Activated CD4-positive, alpha-beta T cell treated with anti-CD3 and anti-CD28 coated beads, Interleukin-2, amount 50 U/mL, for 24 hours (primary cell): ENCODE results near the gene MNAT1.
"Not testable (repeated sequence)": the region's sequence is repeated elsewhere in the genome, so short reads cannot be mapped to it uniquely, and the experiment has no call there.

Experiments
- DNase-seq, 2 donors: peaks; one replicate each; pipeline ENCODE4 v3.0.0-alpha.2; 2020; ENCODE audit warnings: low read depth in 1 of 2, low spot score in 1 of 2

The MNAT1 gene

GRCh38 chr14:60736494-60736893 is 1.9 kb downstream of the MNAT1 start:
- no peak for DNase-seq

GRCh38 chr14:60738843-60739508 is 4.4 kb downstream of the MNAT1 start:
- no peak for DNase-seq

- no peak for DNase-seq
Observed at GRCh38 chr14:60744566-60744965, 10.0 kb downstream of the MNAT1 start.

- peak in 1 of 2 donors; percentile 63 for DNase-seq
Observed at GRCh38 chr14:60753264-60754119, 18.9 kb downstream of the MNAT1 start.

- no peak for DNase-seq
Observed at GRCh38 chr14:60756847-60757246, 22.3 kb downstream of the MNAT1 start.

- no peak for DNase-seq
Observed at GRCh38 chr14:60757567-60758002, 23.0 kb downstream of the MNAT1 start.

GRCh38 chr14:60758885-60759284 is 24.3 kb downstream of the MNAT1 start:
- DNase-seq, result no peak

- no peak for DNase-seq
Observed at GRCh38 chr14:60760209-60760608, 25.6 kb downstream of the MNAT1 start.

GRCh38 chr14:60760644-60761364 is 26.2 kb downstream of the MNAT1 start:
- DNase-seq, result no peak

GRCh38 chr14:60768602-60769001 is 34.0 kb downstream of the MNAT1 start:
- DNase-seq, result no peak

GRCh38 chr14:60771117-60771516 is 36.6 kb downstream of the MNAT1 start:
- DNase-seq, result no peak

- DNase-seq, result no peak
Observed at GRCh38 chr14:60773558-60773957, 39.0 kb downstream of the MNAT1 start.

- DNase-seq, result no peak
Observed at GRCh38 chr14:60775296-60775695, 40.7 kb downstream of the MNAT1 start.

GRCh38 chr14:60777856-60778578 is 43.5 kb downstream of the MNAT1 start:
- no peak for DNase-seq

GRCh38 chr14:60779745-60780514 is 45.4 kb downstream of the MNAT1 start:
- not testable (repeated sequence) for DNase-seq

- not testable (repeated sequence) for DNase-seq
Observed at GRCh38 chr14:60780558-60780957, 46.0 kb downstream of the MNAT1 start.

- DNase-seq, result no peak
Observed at GRCh38 chr14:60786905-60787304, 52.3 kb downstream of the MNAT1 start.

GRCh38 chr14:60789656-60790055 is 55.1 kb downstream of the MNAT1 start:
- DNase-seq, result no peak

- DNase-seq, result no peak
Observed at GRCh38 chr14:60790850-60791249, 56.3 kb downstream of the MNAT1 start.

GRCh38 chr14:60796434-60796833 is 61.9 kb downstream of the MNAT1 start:
- DNase-seq, result no peak
